Esophagus squamous epithelium (tissue), 4 donors: ENCODE measurements around the gene ABCA3.

Experiments used
- CTCF ChIP-seq, 6 experiments: fragments of 450-650 bp in 4 of 6; fragments of 200-600 bp in 2 of 6; sonication (generic) in 2 of 6; IDR thresholded peaks; one replicate each; pipeline ENCODE4 v1.5.1; 2016 to 2019; ENCODE audit warnings: antibody characterized with exemption in 6 of 6, mild to moderate bottlenecking in 4 of 6, moderate library complexity in 4 of 6
- POLR2A ChIP-seq, 4 donors: fragments of 450-650 bp; IDR thresholded peaks; one replicate each; pipeline ENCODE4 v1.6.1; 2017; ENCODE audit warnings: antibody characterized with exemption in 4 of 4, mild to moderate bottlenecking in 4 of 4, moderate library complexity in 3 of 4

- TF ChIP-seq CTCF (IDR thresholded peaks at IDR 0.05) = no peak
- no peak for TF ChIP-seq POLR2A (IDR thresholded peaks at IDR 0.05)
Measured at GRCh38 chr16:2235695-2236336, 104.7 kb downstream of the ABCA3 start.
